K562 (cell line): ENCODE results near the gene PRICKLE3. TPM values are rescaled to one million over a fixed set of nuclear protein-coding genes. Genes with fewer than 3 reads are reported as not detected.

ENCODE experiments used
- ATAC-seq: fragments of 200-7000 bp; cut with Tn5 transposase; 3 replicates; pipeline ENCODE4 v1.9.1; 2020; ENCODE audit warnings: moderate library complexity
- BruUV-seq: library from RNA; stranded (reverse); fragments of 400-500 nt; replicated peaks from 2 replicates; lab custom pipeline; 2021; lab: Mats Ljungman, UMichigan
- CTCF ChIA-PET: fragments of 300-600 bp; formaldehyde crosslinking; extraction: SDS; loops from one replicate; lab custom pipeline; 2021; ENCODE audit warnings: low intra/inter-chr PET ratio; lab: Yijun Ruan, JAX
- POLR2A ChIA-PET: fragments of 300-600, 350-650 bp; sonication (Branson Sonifier 250); formaldehyde crosslinking; extraction: SDS; loops from one replicate; lab custom pipeline; 2021; ENCODE audit warnings: antibody characterized with exemption, inconsistent platforms; lab: Yijun Ruan, JAX
- DNase-seq, 4 experiments: peaks; one replicate each; pipeline versions ENCODE4 v3.0.0 to v3.0.0-alpha.2; 2011 to 2018; ENCODE audit warnings: low spot score in 3 of 4, mixed read lengths in 3 of 4; ENCODE audit errors: extremely low read depth in 1 of 4
- FAIRE-seq: peaks from 2 replicates; lab custom pipeline; 2011; peaks lifted over from hg19 to GRCh38; lab: Jason Lieb, UNC
- H2AFZ ChIP-seq: 2 replicates; pipeline ENCODE4 v1.6.0; 2011; ENCODE audit warnings: low read depth, low read length, control low read depth, inconsistent platforms
- H3K27ac ChIP-seq: fragments of 200-600 bp; 3 replicates; pipeline ENCODE4 v1.8.0; 2011; ENCODE audit warnings: low read depth, mild to moderate bottlenecking, control low read depth, inconsistent platforms, low read length, moderate library complexity, mixed read lengths; ENCODE audit errors: extremely low read depth
- H3K27me3 ChIP-seq, 2 experiments: fragments of 300-600 bp in 1 of 2; 2 replicates in 1 of 2; 3 replicates in 1 of 2; pipeline versions ENCODE4 v1.6.0 to v1.8.0; 2011; ENCODE audit warnings: inconsistent platforms in 2 of 2, low read length in 2 of 2, mild to moderate bottlenecking in 1 of 2, mixed read lengths in 1 of 2, moderate library complexity in 1 of 2; ENCODE audit not compliant: control insufficient read depth in 2 of 2, insufficient read depth in 2 of 2
- H3K36me3 ChIP-seq: fragments of 300-600 bp; 3 replicates; pipeline ENCODE4 v1.8.0; 2011; ENCODE audit warnings: mild to moderate bottlenecking, low read length, inconsistent platforms; ENCODE audit not compliant: control insufficient read depth, insufficient read depth
- H3K4me1 ChIP-seq, 2 experiments: fragments of 200-600 bp in 1 of 2; replicated peaks in 1 of 2; 2 replicates in 1 of 2; 3 replicates in 1 of 2; pipeline versions ENCODE4 v1.5.1 to v1.8.0; 2011; ENCODE audit warnings: inconsistent platforms in 2 of 2, low read length in 2 of 2, mild to moderate bottlenecking in 1 of 2, mixed read lengths in 1 of 2, moderate library complexity in 1 of 2; ENCODE audit not compliant: control insufficient read depth in 2 of 2, insufficient read depth in 2 of 2
- H3K4me2 ChIP-seq: 2 replicates; pipeline ENCODE4 v1.6.1; 2011; ENCODE audit warnings: low read length, control low read depth, inconsistent platforms, mixed read lengths; ENCODE audit not compliant: insufficient read depth
- H3K4me3 ChIP-seq: fragments of 200-600 bp; sonication (generic), shearing (Covaris generic); 2 replicates; pipeline ENCODE4 v1.5.1; 2016; ENCODE audit warnings: control low read depth, inconsistent platforms
- H3K79me2 ChIP-seq: fragments of 200-600 bp; 3 replicates; pipeline ENCODE4 v1.8.0; 2011; ENCODE audit warnings: low read length, inconsistent platforms; ENCODE audit not compliant: control insufficient read depth, insufficient read depth
- H3K9ac ChIP-seq, 2 experiments: 2 replicates each; pipeline versions ENCODE4 v1.6.0 to v1.6.1; 2011; ENCODE audit warnings: low read depth in 2 of 2, low read length in 2 of 2, control low read depth in 1 of 2, inconsistent platforms in 1 of 2, mild to moderate bottlenecking in 1 of 2, mixed read lengths in 1 of 2; ENCODE audit not compliant: insufficient read depth in 1 of 2
- H3K9me1 ChIP-seq: one replicate; pipeline ENCODE4 v1.6.0; 2011; ENCODE audit warnings: inconsistent platforms, mild to moderate bottlenecking, low read length, moderate library complexity; ENCODE audit not compliant: control insufficient read depth, insufficient read depth
- H3K9me3 ChIP-seq: replicated peaks from 2 replicates; pipeline ENCODE4 v1.5.1; 2011; ENCODE audit warnings: low read depth, low read length, inconsistent platforms; ENCODE audit not compliant: control insufficient read depth, insufficient read depth
- H4K20me1 ChIP-seq: replicated peaks from 2 replicates; pipeline ENCODE4 v1.6.1; 2011; ENCODE audit warnings: low read length, inconsistent platforms, mixed read lengths; ENCODE audit not compliant: control insufficient read depth, insufficient read depth
- ATF1 ChIP-seq, 2 experiments: fragments of 450-650 bp in 1 of 2; IDR thresholded peaks; 2 replicates each; pipeline ENCODE4 v1.6.1; 2016; ENCODE audit warnings: missing compliant biosample characterization in 1 of 2, missing genetic modification characterization in 1 of 2
- HMBOX1 ChIP-seq: sonication (generic); IDR thresholded peaks from 2 replicates; pipeline ENCODE4 v1.6.1; 2016
- NR1H2 ChIP-seq: sonication (generic); formaldehyde crosslinking; IDR thresholded peaks from 2 replicates; pipeline ENCODE4 v1.4.0; 2020; ENCODE audit warnings: mild to moderate bottlenecking, missing genetic modification reagents
- SMARCB1 ChIP-seq: IDR thresholded peaks from 2 replicates; pipeline ENCODE4 v1.6.1; 2011; ENCODE audit warnings: improper control_type of control experiment, low read depth; ENCODE audit not compliant: insufficient read length
- WGBS: fragments of 100-300 bp; shearing (Covaris generic); methylation state at CpG from one replicate; pipeline ENCODE4 v1.1.6; 2016; ENCODE audit warnings: low coverage, mixed read lengths; ENCODE audit not compliant: insufficient coverage; ENCODE audit errors: missing lambda C conversion rate; 5-methylcytosine and 5-hydroxymethylcytosine counted together
- in situ Hi-C: fragments of 300-500 bp; cut with MboI; formaldehyde crosslinking; loops from 4 replicates; pipeline ENCODE4 v1.15.0; 2018; ENCODE audit warnings: inconsistent platforms, mixed read lengths
- intact Hi-C: fragments of 100-400 bp; cut with micrococcal nuclease; formaldehyde crosslinking; loops from 2 replicates; pipeline ENCODE4 v1.14.2; 2022
- polyA plus RNA-seq, 8 experiments: library from polyadenylated mRNA; depleted of rRNA in 4 of 8; stranded (reverse) in 5 of 8; unstranded in 3 of 8; fragments of >200 nt; fragmentation: Nextera tagmentation in 2 of 8; fragmentation: Illumina TruSeq in 1 of 8; extraction: Ambion mirVana in 2 of 8; extraction: Trizol in 1 of 8; gene quantifications; 2 replicates each; pipeline versions ENCODE4 v1.2.1 to v1.2.3, GENCODE V29; 2011 to 2014; ENCODE audit warnings: inconsistent platforms in 1 of 8, missing spikeins in 1 of 8
- total RNA-seq, 7 experiments: library from RNA; depleted of rRNA in 6 of 7; stranded (reverse); fragments of >200 nt in 6 of 7; fragmentation: Illumina TruSeq in 2 of 7; extraction: Trizol in 2 of 7; gene quantifications; 2 replicates each; pipeline versions ENCODE4 v1.2.1 to v1.2.3, GENCODE V29; 2011 to 2021; ENCODE audit warnings: low replicate concordance in 1 of 7

PRICKLE3 gene
- total and polyA plus RNA-seq, 9 of the 15 experiments (the other 6 are each of a cell fraction or from before 2014, with no cell fraction given), result 1.1 to 44.3 (median 14.0) TPM

- Histone ChIP-seq H3K4me3 (no peak overlapping the region), H3K27me3 (no peaks in the 10 kb centered on the region), H3K79me2 (no peaks in the 10 kb centered on the region), H3K4me1 (peaks cover 19 to 30% of the 10 kb centered on the region in 2 experiments; a peak in 4 of 5 replicates), H4K20me1 (no peaks in the 10 kb centered on the region), H3K9ac (peak overlapping the region in 1 of 2 experiments; percentile 13; a peak in 2 of 4 replicates), H3K4me2 (peak overlapping the region; percentile 49; the same call in 1 of the 2 replicates), H3K27ac (no peak overlapping the region; the same call in 2 of the 3 replicates), H3K9me1 (no peaks in the 10 kb centered on the region), H3K36me3 (no peaks in the 10 kb centered on the region), H3K9me3 (no peaks in the 10 kb centered on the region), H2AFZ (no peak overlapping the region)
- WGBS, result 6% methylated on average over 10 of the region's 12 CpGs
- no peak for TF ChIP-seq NR1H2 (CRISPR knock-in tag)
- TF ChIP-seq ATF1 (CRISPR knock-in tag; IDR thresholded peaks at IDR 0.05), result no peak
- peak; percentile 49 for TF ChIP-seq ATF1 (tag; IDR thresholded peaks at IDR 0.05)
- TF ChIP-seq SMARCB1, result no peak
- TF ChIP-seq HMBOX1, result peak; percentile 69; the same call in 1 of the 2 replicates
- ATAC-seq, result no peak
- BruUV-seq, result no TSS peak
- in situ Hi-C loops, result no loop called here
- no peak for DNase-seq
- FAIRE-seq, result no peak
- POLR2A ChIA-PET, result no interaction called here
- CTCF ChIA-PET, result no interaction called here
- intact Hi-C loops, result no loop called here
These were observed 12.6 kb upstream of the PRICKLE3 start for GRCh38 chrX:49198540-49199314.
